Measurements from ENCODE around the gene SRP14.

DNA sequence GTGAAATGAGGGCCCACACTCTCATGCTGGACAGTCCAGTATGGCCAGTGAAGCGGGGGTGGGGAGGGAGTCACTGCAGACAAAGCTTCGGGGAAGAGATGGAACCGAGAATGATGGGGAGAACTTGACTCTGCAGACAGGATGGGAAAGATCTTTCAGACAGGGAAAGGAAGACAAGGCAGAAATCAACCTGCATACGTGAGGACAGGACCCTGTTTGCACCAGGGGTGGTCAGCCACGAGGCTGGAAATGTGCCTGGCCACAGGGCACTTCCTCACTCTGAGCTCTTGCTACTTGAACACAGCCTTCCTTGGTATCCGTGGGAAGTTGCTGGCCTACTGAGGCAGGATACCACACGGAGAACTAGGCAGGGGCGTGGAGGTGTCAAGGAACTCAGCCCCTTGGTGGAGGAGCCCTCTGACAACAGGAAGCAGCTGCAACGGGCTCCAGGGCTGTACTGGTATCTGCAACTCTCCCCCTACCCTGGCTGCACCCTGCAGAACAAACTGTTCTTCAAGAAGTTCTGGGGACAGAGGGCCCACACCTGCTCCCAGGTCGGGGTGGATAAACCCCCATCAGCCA, 9.3 kb upstream of the SRP14 start:
- TF ChIP-seq GATA3 (IDR thresholded peaks at IDR 0.05; ENCODE audit: low read depth, low read length) (no peak), GATA2 (IDR thresholded peaks at IDR 0.05; ENCODE audit: low read depth, low read length) (no peak)

Measured in SH-SY5Y (cell line).